ENCODE measurements around the gene POMC.
"Not testable (repeated sequence)": the region's sequence is repeated elsewhere in the genome, so short reads cannot be mapped to it uniquely, and the experiment has no call there.

POMC gene

GRCh38 chr2:25168256-25169072 lies at the start of gene POMC:
TSS of gene POMC (minus strand) at chr2:25168580. CDS start at chr2:25164772, 3,808 bp downstream.
- DNase-seq, result peak in 1 of 2 experiments; percentile 24

- no peak for DNase-seq
Measured at GRCh38 chr2:25218100-25218499, 49.7 kb upstream of the POMC start.

- peak; percentile 84 to 88 for DNase-seq
Measured at GRCh38 chr2:25215948-25216679, 47.7 kb upstream of the POMC start.

GRCh38 chr2:25215232-25215631 lies 46.9 kb upstream of the POMC start:
- DNase-seq, result no peak

GRCh38 chr2:25213229-25213628 lies 44.8 kb upstream of the POMC start:
- DNase-seq, result no peak

GRCh38 chr2:25210923-25211322 lies 42.5 kb upstream of the POMC start:
- DNase-seq, result not testable (repeated sequence)

- no peak for DNase-seq
Measured at GRCh38 chr2:25207078-25207545, 38.7 kb upstream of the POMC start.

- peak; percentile 17 for DNase-seq
Measured at GRCh38 chr2:25204190-25204838, 35.9 kb upstream of the POMC start.

- no peak for DNase-seq
Measured at GRCh38 chr2:25202275-25202674, 33.9 kb upstream of the POMC start.

GRCh38 chr2:25201794-25202193 lies 33.4 kb upstream of the POMC start:
- no peak for DNase-seq

GRCh38 chr2:25201265-25201664 lies 32.9 kb upstream of the POMC start:
- DNase-seq, result no peak

GRCh38 chr2:25198576-25198975 lies 30.2 kb upstream of the POMC start:
- DNase-seq, result no peak

- no peak for DNase-seq
Measured at GRCh38 chr2:25198209-25198525, 29.8 kb upstream of the POMC start.

GRCh38 chr2:25197336-25198208 lies 29.2 kb upstream of the POMC start:
- DNase-seq, result no peak

- DNase-seq, result no peak
Measured at GRCh38 chr2:25194576-25195122, 26.3 kb upstream of the POMC start.

- DNase-seq, result no peak
Measured at GRCh38 chr2:25190536-25190935, 22.2 kb upstream of the POMC start.

GRCh38 chr2:25188405-25188804 lies 20.0 kb upstream of the POMC start:
- no peak for DNase-seq

- no peak for DNase-seq
Measured at GRCh38 chr2:25187729-25188350, 19.5 kb upstream of the POMC start.

GRCh38 chr2:25184254-25184653 lies 15.9 kb upstream of the POMC start:
- DNase-seq, result no peak

GRCh38 chr2:25178976-25179375 lies 10.6 kb upstream of the POMC start:
- DNase-seq, result no peak

- no peak for DNase-seq
Measured at GRCh38 chr2:25177211-25177611, 8.8 kb upstream of the POMC start.
